Epithelial cell of esophagus (primary cell): ENCODE results near the gene SRPK1.

Experiments
- DNase-seq: peaks from one replicate; pipeline ENCODE4 v3.0.0; 2010; ENCODE audit warnings: low read depth
- H3K4me3 ChIP-seq: 2 replicates; pipeline ENCODE4 v1.5.1; 2011; ENCODE audit warnings: mild to moderate bottlenecking, low read length, control low read depth
- CTCF ChIP-seq: IDR thresholded peaks from 2 replicates; pipeline ENCODE4 v1.5.1; 2011; ENCODE audit warnings: low read depth, mild to moderate bottlenecking, low read length, control low read depth, inconsistent platforms; ENCODE audit not compliant: insufficient read depth; ENCODE audit errors: missing control alignments

SRPK1 gene

GRCh38 chr6:35794536-35795452 lies 126.1 kb downstream of the SRPK1 start:
- DNase-seq = no peak
- no peak overlapping the region for H3K4me3 ChIP-seq
- no peak for TF ChIP-seq CTCF

- no peak for TF ChIP-seq CTCF
- H3K4me3 ChIP-seq = no peak overlapping the region
- no peak for DNase-seq
Measured at GRCh38 chr6:35790683-35791082, 130.2 kb downstream of the SRPK1 start.

- no peak for DNase-seq
- no peak for TF ChIP-seq CTCF
- no peak overlapping the region for H3K4me3 ChIP-seq
Measured at GRCh38 chr6:35788423-35788982, 132.4 kb downstream of the SRPK1 start.

DNA sequence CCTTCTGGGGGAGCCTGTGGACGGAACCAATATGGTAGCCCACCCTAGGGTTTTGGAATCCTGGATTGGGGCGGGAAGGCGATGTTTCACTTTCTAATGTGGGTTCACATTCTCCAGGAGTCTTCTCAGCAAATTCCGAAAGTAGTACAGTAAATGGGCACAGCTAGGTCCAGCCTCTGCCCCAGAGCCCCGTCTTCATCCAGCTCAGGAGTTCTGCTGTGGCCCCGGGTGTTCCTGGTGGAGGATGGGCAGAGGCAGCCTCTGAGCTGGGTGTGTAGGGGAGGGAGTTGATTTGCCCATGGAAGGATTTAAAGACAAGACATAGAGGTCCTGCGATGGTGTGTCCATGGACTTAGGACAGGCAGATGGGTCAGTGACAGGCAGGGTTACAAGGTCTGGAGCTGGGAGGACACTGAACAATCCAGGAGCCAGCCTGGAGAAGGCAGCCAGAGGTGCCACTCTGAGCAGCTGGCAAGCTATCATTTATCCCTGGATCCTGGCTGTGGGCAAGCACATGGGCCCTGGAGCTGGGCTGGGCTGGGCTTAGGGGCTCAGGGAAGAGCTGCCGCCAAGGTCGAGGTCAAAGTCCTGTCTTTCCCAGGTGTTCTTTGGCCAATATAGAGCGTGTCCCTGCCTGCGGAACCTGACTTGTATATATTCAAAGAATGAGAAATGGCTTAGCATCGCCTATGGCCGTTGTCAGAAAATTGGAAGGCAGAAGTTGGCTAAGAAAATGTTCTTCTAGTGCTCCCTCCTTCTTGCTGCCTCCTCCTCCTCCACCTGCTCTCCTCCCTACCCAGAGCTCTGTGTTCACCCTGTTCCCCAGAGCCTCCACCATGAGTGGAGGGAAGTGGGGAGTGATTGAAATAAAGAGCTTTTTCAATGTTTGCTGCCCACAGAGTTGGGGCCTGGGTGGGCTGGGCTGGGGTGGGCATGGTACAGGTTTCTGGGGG lies 133.4 kb downstream of the SRPK1 start:
- DNase-seq = no peak
- no peak for TF ChIP-seq CTCF
- no peak overlapping the region for H3K4me3 ChIP-seq

GRCh38 chr6:35786810-35787209 lies 134.1 kb downstream of the SRPK1 start:
- no peak overlapping the region for H3K4me3 ChIP-seq
- no peak for TF ChIP-seq CTCF
- DNase-seq = no peak

GRCh38 chr6:35786272-35786671 lies 134.6 kb downstream of the SRPK1 start:
- no peak for DNase-seq
- TF ChIP-seq CTCF = no peak
- H3K4me3 ChIP-seq = no peak overlapping the region
